ENCODE measurements around the gene MICOS13. TPM values are rescaled to one million over a fixed set of nuclear protein-coding genes. Genes with fewer than 3 reads are reported as not detected.

Gene MICOS13
- total RNA-seq, 1 donor from 2014 or later: 48.0 TPM

GRCh38 chr19:5717215-5717935 is 37.1 kb upstream of the MICOS13 start:
- Histone ChIP-seq H3K9me3 (ENCODE audit: insufficient read depth, low read depth, low read length) (no peaks in the 10 kb centered on the region), H3K36me3 (ENCODE audit: insufficient read depth, low read length) (peaks cover 15% of the 10 kb centered on the region), H2AFZ (ENCODE audit: low read depth, low read length) (no peak overlapping the region), H3K9ac (ENCODE audit: low read length) (peak overlapping the region; percentile 96), H3K4me1 (ENCODE audit: insufficient read depth, low read length) (peaks cover 27% of the 10 kb centered on the region), H3K79me2 (ENCODE audit: insufficient read depth, low read length) (peaks cover 62% of the 10 kb centered on the region), H3K4me3 (ENCODE audit: insufficient read depth, low read depth, low read length) (peak overlapping the region; percentile 90), H4K20me1 (ENCODE audit: insufficient read depth, low read length) (peaks cover 50% of the 10 kb centered on the region), H3K4me2 (ENCODE audit: low read length) (peak overlapping the region; percentile 91), H3K27me3 (ENCODE audit: insufficient read depth, low read length) (no peaks in the 10 kb centered on the region), H3K27ac (ENCODE audit: low read depth, low read length) (peak overlapping the region; percentile 95)
- Mint-ChIP-seq H3K27me3 (ENCODE audit: low read depth, unreplicated experiment) (no peaks in the 10 kb centered on the region), H3K27ac (ENCODE audit: unreplicated experiment) (peak overlapping the region; percentile 100), H3K9me3 (ENCODE audit: unreplicated experiment) (no peaks in the 10 kb centered on the region), H3K36me3 (ENCODE audit: low read depth, unreplicated experiment) (peaks cover 12% of the 10 kb centered on the region), H3K4me3 (ENCODE audit: unreplicated experiment) (peak overlapping the region; percentile 98), H3K4me1 (ENCODE audit: low read depth, unreplicated experiment) (peaks cover 19% of the 10 kb centered on the region)
- no peak for FAIRE-seq
- DNase-seq (ENCODE audit: low read depth): no peak
- no peak for TF ChIP-seq EZH2 (IDR thresholded peaks at IDR 0.05; ENCODE audit: insufficient read depth, low read length)
- TF ChIP-seq, protein P1, sequence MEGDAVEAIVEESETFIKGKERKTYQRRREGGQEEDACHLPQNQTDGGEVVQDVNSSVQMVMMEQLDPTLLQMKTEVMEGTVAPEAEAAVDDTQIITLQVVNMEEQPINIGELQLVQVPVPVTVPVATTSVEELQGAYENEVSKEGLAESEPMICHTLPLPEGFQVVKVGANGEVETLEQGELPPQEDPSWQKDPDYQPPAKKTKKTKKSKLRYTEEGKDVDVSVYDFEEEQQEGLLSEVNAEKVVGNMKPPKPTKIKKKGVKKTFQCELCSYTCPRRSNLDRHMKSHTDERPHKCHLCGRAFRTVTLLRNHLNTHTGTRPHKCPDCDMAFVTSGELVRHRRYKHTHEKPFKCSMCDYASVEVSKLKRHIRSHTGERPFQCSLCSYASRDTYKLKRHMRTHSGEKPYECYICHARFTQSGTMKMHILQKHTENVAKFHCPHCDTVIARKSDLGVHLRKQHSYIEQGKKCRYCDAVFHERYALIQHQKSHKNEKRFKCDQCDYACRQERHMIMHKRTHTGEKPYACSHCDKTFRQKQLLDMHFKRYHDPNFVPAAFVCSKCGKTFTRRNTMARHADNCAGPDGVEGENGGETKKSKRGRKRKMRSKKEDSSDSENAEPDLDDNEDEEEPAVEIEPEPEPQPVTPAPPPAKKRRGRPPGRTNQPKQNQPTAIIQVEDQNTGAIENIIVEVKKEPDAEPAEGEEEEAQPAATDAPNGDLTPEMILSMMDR (IDR thresholded peaks at IDR 0.05; ENCODE audit: insufficient read depth, low read depth, low read length): no peak

DNA sequence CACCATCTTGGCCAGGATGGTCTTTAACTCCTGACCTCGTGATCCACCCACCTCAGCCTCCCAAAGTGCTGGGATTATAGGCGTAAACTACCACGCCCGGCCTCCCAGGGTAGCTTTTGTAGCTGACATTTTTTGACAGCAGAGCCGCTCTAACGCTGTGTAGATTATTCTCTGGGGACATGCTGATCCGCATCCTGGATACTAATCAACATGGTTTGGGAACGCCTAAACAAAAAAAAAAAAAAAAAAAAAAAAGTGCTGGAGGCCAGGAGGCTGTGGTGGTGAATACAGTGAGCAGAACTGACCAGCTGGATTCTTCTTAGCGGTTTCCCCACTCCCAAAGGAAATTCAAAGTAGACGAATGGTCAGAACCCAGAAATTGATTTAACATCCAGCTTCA is 34.5 kb upstream of the MICOS13 start:
- peaks cover 28% of the 10 kb centered on the region for H3K36me3 ChIP-seq (ENCODE audit: insufficient read depth, low read length)
- no peak for TF ChIP-seq EZH2 (IDR thresholded peaks at IDR 0.05; ENCODE audit: insufficient read depth, low read length)
- TF ChIP-seq, protein P1 (IDR thresholded peaks at IDR 0.05; ENCODE audit: insufficient read depth, low read depth, low read length): no peak
- Mint-ChIP-seq H3K4me1 (ENCODE audit: low read depth, unreplicated experiment) (peaks cover 19% of the 10 kb centered on the region), H3K9me3 (ENCODE audit: unreplicated experiment) (no peaks in the 10 kb centered on the region), H3K27me3 (ENCODE audit: low read depth, unreplicated experiment) (no peaks in the 10 kb centered on the region), H3K4me3 (ENCODE audit: unreplicated experiment) (no peak overlapping the region), H3K36me3 (ENCODE audit: low read depth, unreplicated experiment) (peaks cover 22% of the 10 kb centered on the region), H3K27ac (ENCODE audit: unreplicated experiment) (no peak overlapping the region)
- peaks cover 57% of the 10 kb centered on the region for H4K20me1 ChIP-seq (ENCODE audit: insufficient read depth, low read length)
- H3K4me1 ChIP-seq (ENCODE audit: insufficient read depth, low read length): peaks cover 23% of the 10 kb centered on the region
- no peak overlapping the region for H2AFZ ChIP-seq (ENCODE audit: low read depth, low read length)
- no peak for FAIRE-seq
- DNase-seq (ENCODE audit: low read depth): no peak
- H3K27ac ChIP-seq (ENCODE audit: low read depth, low read length): no peak overlapping the region
- H3K9ac ChIP-seq (ENCODE audit: low read length): no peak overlapping the region
- H3K4me3 ChIP-seq (ENCODE audit: insufficient read depth, low read depth, low read length): no peak overlapping the region
- no peaks in the 10 kb centered on the region for H3K9me3 ChIP-seq (ENCODE audit: insufficient read depth, low read depth, low read length)
- H3K79me2 ChIP-seq (ENCODE audit: insufficient read depth, low read length): peaks cover 61% of the 10 kb centered on the region
- H3K4me2 ChIP-seq (ENCODE audit: low read length): no peak overlapping the region
- no peaks in the 10 kb centered on the region for H3K27me3 ChIP-seq (ENCODE audit: insufficient read depth, low read length)

GRCh38 chr19:5713228-5713627 is 32.9 kb upstream of the MICOS13 start:
- no peak for FAIRE-seq
- no peak for TF ChIP-seq EZH2 (IDR thresholded peaks at IDR 0.05; ENCODE audit: insufficient read depth, low read length)
- TF ChIP-seq, protein P1 (IDR thresholded peaks at IDR 0.05; ENCODE audit: insufficient read depth, low read depth, low read length): no peak
- no peaks in the 10 kb centered on the region for H3K9me3 ChIP-seq (ENCODE audit: insufficient read depth, low read depth, low read length)
- H3K4me1 ChIP-seq (ENCODE audit: insufficient read depth, low read length): peaks cover 12% of the 10 kb centered on the region
- H3K27me3 ChIP-seq (ENCODE audit: insufficient read depth, low read length): no peaks in the 10 kb centered on the region
- H4K20me1 ChIP-seq (ENCODE audit: insufficient read depth, low read length): peaks cover 55% of the 10 kb centered on the region
- Mint-ChIP-seq H3K27ac (ENCODE audit: unreplicated experiment) (no peak overlapping the region), H3K27me3 (ENCODE audit: low read depth, unreplicated experiment) (no peaks in the 10 kb centered on the region), H3K4me3 (ENCODE audit: unreplicated experiment) (no peak overlapping the region), H3K4me1 (ENCODE audit: low read depth, unreplicated experiment) (peaks cover 19% of the 10 kb centered on the region), H3K36me3 (ENCODE audit: low read depth, unreplicated experiment) (peaks cover 22% of the 10 kb centered on the region), H3K9me3 (ENCODE audit: unreplicated experiment) (no peaks in the 10 kb centered on the region)
- no peak overlapping the region for H3K4me3 ChIP-seq (ENCODE audit: insufficient read depth, low read depth, low read length)
- H3K27ac ChIP-seq (ENCODE audit: low read depth, low read length): no peak overlapping the region
- peaks cover 28% of the 10 kb centered on the region for H3K36me3 ChIP-seq (ENCODE audit: insufficient read depth, low read length)
- H3K4me2 ChIP-seq (ENCODE audit: low read length): no peak overlapping the region
- H2AFZ ChIP-seq (ENCODE audit: low read depth, low read length): no peak overlapping the region
- peaks cover 45% of the 10 kb centered on the region for H3K79me2 ChIP-seq (ENCODE audit: insufficient read depth, low read length)
- H3K9ac ChIP-seq (ENCODE audit: low read length): no peak overlapping the region
- DNase-seq (ENCODE audit: low read depth): no peak

Measured in astrocyte (in vitro differentiated cells and primary cell).